Measurements from ENCODE around the gene HPGDS.

The HPGDS gene

GRCh38 chr4:94274912-94275311 is 67.7 kb downstream of the HPGDS start:
- DNase-seq (ENCODE audit: insufficient read length, low spot score) (no peak), FAIRE-seq (no peak)

GRCh38 chr4:94271248-94271647 is 71.4 kb downstream of the HPGDS start:
- FAIRE-seq (no peak), DNase-seq (ENCODE audit: insufficient read length, low spot score) (no peak)
- TF ChIP-seq SPI1 (IDR thresholded peaks at IDR 0.05; ENCODE audit: low read depth, low read length) = no peak
- TF ChIP-seq POU2F2 (IDR thresholded peaks at IDR 0.05; ENCODE audit: low read depth, low read length) = no peak
- TF ChIP-seq TAF1 (IDR thresholded peaks at IDR 0.05; ENCODE audit: low read depth, low read length) = no peak
- TF ChIP-seq POLR2AphosphoS5 (IDR thresholded peaks at IDR 0.05; ENCODE audit: low read depth, low read length) = no peak
- TF ChIP-seq PAX5 (IDR thresholded peaks at IDR 0.05; ENCODE audit: insufficient read depth, low read length, severe bottlenecking) = no peak
- no peak for TF ChIP-seq POLR2A (IDR thresholded peaks at IDR 0.05; ENCODE audit: low read depth, low read length)

More at GRCh38 chr4:94274912-94275311, 67.7 kb downstream of the HPGDS start:
- TF ChIP-seq TAF1 (IDR thresholded peaks at IDR 0.05; ENCODE audit: low read depth, low read length) (no peak), POLR2AphosphoS5 (IDR thresholded peaks at IDR 0.05; ENCODE audit: low read depth, low read length) (no peak), PAX5 (IDR thresholded peaks at IDR 0.05; ENCODE audit: insufficient read depth, low read length, severe bottlenecking) (no peak), POU2F2 (IDR thresholded peaks at IDR 0.05; ENCODE audit: low read depth, low read length) (no peak), SPI1 (IDR thresholded peaks at IDR 0.05; ENCODE audit: low read depth, low read length) (no peak), POLR2A (IDR thresholded peaks at IDR 0.05; ENCODE audit: low read depth, low read length) (no peak)

- TF ChIP-seq SPI1 (IDR thresholded peaks at IDR 0.05; ENCODE audit: low read depth, low read length) = no peak
- no peak for TF ChIP-seq PAX5 (IDR thresholded peaks at IDR 0.05; ENCODE audit: insufficient read depth, low read length, severe bottlenecking)
- TF ChIP-seq TAF1 (IDR thresholded peaks at IDR 0.05; ENCODE audit: low read depth, low read length) = no peak
- no peak for TF ChIP-seq POLR2A (IDR thresholded peaks at IDR 0.05; ENCODE audit: low read depth, low read length)
- TF ChIP-seq POLR2AphosphoS5 (IDR thresholded peaks at IDR 0.05; ENCODE audit: low read depth, low read length) = no peak
- no peak for TF ChIP-seq POU2F2 (IDR thresholded peaks at IDR 0.05; ENCODE audit: low read depth, low read length)
- peak; percentile 41 for FAIRE-seq
- DNase-seq (ENCODE audit: insufficient read length, low spot score) = no peak
Measured at GRCh38 chr4:94267037-94267436, 75.6 kb downstream of the HPGDS start.

GRCh38 chr4:94262163-94263016 is 80.2 kb downstream of the HPGDS start:
- DNase-seq (ENCODE audit: insufficient read length, low spot score) (no peak), FAIRE-seq (no peak)
- TF ChIP-seq TAF1 (IDR thresholded peaks at IDR 0.05; ENCODE audit: low read depth, low read length) (no peak), POLR2AphosphoS5 (IDR thresholded peaks at IDR 0.05; ENCODE audit: low read depth, low read length) (no peak), POLR2A (IDR thresholded peaks at IDR 0.05; ENCODE audit: low read depth, low read length) (no peak)

- DNase-seq (ENCODE audit: insufficient read length, low spot score) = no peak
- FAIRE-seq = no peak
- no peak for TF ChIP-seq SPI1 (IDR thresholded peaks at IDR 0.05; ENCODE audit: low read depth, low read length)
- no peak for TF ChIP-seq POLR2A (IDR thresholded peaks at IDR 0.05; ENCODE audit: low read depth, low read length)
- TF ChIP-seq TAF1 (IDR thresholded peaks at IDR 0.05; ENCODE audit: low read depth, low read length) = no peak
- TF ChIP-seq PAX5 (IDR thresholded peaks at IDR 0.05; ENCODE audit: insufficient read depth, low read length, severe bottlenecking) = no peak
- no peak for TF ChIP-seq POU2F2 (IDR thresholded peaks at IDR 0.05; ENCODE audit: low read depth, low read length)
- no peak for TF ChIP-seq POLR2AphosphoS5 (IDR thresholded peaks at IDR 0.05; ENCODE audit: low read depth, low read length)
Measured at GRCh38 chr4:94256828-94257227, 85.8 kb downstream of the HPGDS start.

- FAIRE-seq = peak; percentile 56
- TF ChIP-seq POU2F2 (IDR thresholded peaks at IDR 0.05; ENCODE audit: low read depth, low read length) (no peak), SPI1 (IDR thresholded peaks at IDR 0.05; ENCODE audit: low read depth, low read length) (no peak)
- no peak for DNase-seq (ENCODE audit: insufficient read length, low spot score)
Measured at GRCh38 chr4:94256144-94256783, 86.4 kb downstream of the HPGDS start.

- FAIRE-seq (no peak), DNase-seq (ENCODE audit: insufficient read length, low spot score) (no peak)
- no peak for TF ChIP-seq SPI1 (IDR thresholded peaks at IDR 0.05; ENCODE audit: low read depth, low read length)
- no peak for TF ChIP-seq PAX5 (IDR thresholded peaks at IDR 0.05; ENCODE audit: insufficient read depth, low read length, severe bottlenecking)
- no peak for TF ChIP-seq POLR2A (IDR thresholded peaks at IDR 0.05; ENCODE audit: low read depth, low read length)
- no peak for TF ChIP-seq POU2F2 (IDR thresholded peaks at IDR 0.05; ENCODE audit: low read depth, low read length)
Measured at GRCh38 chr4:94253036-94253435, 89.6 kb downstream of the HPGDS start.

GRCh38 chr4:94251094-94251493 is 91.5 kb downstream of the HPGDS start:
- FAIRE-seq = no peak
- no peak for DNase-seq (ENCODE audit: insufficient read length, low spot score)
- no peak for TF ChIP-seq POLR2A (IDR thresholded peaks at IDR 0.05; ENCODE audit: low read depth, low read length)
- no peak for TF ChIP-seq PAX5 (IDR thresholded peaks at IDR 0.05; ENCODE audit: insufficient read depth, low read length, severe bottlenecking)
- no peak for TF ChIP-seq POU2F2 (IDR thresholded peaks at IDR 0.05; ENCODE audit: low read depth, low read length)
- no peak for TF ChIP-seq TAF1 (IDR thresholded peaks at IDR 0.05; ENCODE audit: low read depth, low read length)
- TF ChIP-seq POLR2AphosphoS5 (IDR thresholded peaks at IDR 0.05; ENCODE audit: low read depth, low read length) = no peak
